NCI-H2227 treated with DMSO at 0.1 percent for 48 hours (cell line): Measurements from ENCODE around the gene TSSC4.

Experiments used
- DNase-seq: peaks from one replicate; lab custom pipeline; 2025; lab: John Stamatoyannopoulos, UW

TSSC4 gene

DNA sequence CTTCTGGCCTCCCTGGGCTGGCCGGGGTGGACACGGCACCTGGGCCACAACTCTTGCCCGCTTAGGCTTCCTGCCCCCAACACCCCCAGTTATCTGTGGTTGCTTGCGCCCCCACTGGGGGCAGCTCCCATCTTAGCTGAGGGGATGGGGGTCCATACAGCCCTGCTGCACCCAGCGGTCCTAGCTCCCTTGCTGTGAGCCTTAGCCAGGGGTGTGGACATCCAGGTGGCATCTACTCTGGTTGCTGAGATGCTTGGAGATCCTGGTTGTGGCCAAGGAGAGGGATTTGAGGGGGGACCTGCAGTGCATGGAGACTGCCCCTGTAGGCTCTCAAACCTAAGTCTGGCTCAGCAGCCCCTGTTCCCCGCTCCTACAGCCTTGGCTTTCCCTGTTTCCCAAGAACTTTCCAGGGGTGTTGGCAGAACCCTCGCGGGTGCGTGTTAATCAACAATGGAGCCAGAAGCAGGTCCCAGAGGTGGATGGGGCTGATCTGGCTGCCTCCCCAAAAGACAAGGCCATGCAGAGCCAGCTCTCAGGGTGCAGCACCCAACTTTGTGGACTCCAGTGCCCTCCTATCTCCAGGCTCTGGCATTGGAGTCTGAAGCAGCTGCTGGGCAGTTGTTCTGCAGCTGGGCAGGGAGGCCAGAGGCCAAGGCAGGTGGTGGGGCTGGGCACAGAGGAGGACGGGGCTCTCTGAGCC, 47.6 kb downstream of the TSSC4 start:
- no peak for DNase-seq

DNA sequence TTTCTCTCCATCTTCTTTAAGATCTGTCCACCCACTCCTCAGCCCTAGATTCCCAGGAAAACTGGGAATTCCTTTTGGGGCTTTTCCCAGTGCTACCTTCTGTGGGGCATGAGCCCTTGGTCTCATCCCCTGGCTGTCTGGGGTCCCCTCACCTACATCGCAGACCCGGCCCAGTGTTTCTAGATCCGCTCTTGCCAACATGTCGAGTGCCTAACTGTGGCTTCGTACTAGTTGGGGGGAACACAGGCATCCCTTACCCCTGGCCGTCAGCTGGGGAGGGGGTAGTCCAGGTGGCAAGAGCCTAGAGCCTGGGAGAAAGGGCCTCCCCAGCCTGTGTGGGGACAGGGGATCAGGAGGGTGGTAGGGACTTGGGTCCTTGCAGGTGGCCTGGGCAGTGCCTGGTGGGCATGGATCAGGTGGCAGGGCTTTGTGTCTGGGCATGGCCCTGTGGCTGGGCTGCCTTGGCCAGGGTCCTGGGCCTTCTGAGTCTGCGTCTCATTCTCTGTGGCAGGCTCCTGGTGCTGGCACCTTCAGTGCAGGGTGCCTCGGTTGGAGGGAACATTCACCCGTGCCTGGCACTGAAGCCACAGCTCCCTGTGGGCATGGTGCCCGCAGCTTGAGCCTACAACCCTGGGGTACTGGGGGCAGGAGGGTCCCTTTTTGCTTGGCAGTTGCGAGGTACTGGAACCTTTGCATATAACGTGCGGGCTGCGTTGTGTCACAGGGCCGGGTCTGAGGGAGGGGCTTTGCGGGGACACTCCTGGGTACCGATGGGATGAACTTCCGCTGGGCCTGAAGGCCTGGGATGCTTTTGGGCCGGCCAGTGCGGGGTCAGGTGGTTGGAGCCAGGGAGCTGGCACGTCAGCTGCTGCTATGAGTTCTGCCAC, 48.4 kb downstream of the TSSC4 start:
- no peak for DNase-seq

DNA sequence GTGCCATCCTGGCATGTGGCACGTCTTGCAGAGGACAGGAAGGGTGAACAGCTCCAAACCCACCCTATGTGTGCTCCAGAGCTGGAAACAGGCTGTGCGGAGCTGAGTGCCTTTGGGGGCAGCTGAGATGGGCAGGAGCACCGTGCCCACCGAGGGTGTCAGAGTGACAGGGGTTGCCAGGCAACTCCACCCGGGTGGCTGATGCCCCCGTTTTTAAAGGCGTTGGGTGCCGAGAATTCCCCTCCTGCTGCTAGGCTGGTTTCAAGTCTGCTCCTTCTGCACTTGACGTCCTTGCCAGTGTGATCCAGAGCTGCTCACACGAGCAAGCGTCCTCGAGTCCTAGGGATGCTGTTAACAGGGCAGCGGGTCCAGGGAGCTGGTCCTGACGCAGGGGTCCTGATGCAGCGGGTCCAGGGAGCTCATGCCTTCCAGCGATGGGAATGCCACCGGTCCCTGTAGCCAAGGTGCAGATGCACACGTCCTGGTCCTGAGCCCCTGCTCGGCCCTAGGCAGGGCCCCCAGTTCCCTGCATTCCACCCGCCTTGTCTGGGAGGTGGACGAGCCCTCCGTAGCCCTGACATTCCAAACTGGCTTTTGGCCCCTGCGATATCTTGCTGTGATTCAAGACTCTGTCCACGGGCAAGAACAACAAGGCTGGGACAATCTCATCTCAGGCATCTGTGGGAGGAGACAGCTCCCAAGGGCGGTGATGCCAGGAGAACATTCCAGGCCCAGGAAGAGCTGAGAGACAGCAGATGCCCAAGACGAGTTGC, 49.2 kb downstream of the TSSC4 start:
- no peak for DNase-seq

GRCh38 chr11:2450321-2451041, 49.9 kb downstream of the TSSC4 start:
- DNase-seq = no peak

DNA sequence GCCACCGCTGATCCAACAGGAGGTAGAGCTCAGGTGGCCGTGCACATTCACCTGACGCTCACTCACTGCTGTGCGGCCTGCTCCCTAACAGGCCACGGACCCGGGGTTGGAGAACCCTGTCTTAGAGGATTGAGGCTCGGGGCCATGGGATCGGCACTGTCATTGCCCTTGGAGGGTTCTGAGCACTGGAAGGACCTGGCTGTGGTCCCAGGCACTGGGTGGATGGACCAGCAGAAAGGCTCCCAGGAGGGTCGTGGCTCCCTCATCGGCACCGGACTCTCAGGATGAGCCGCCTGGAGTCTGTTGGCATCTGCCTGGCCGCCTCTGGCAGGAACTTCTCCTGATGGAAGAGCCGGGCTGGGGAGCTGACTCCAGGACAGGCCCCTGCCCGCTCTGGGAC, 50.8 kb downstream of the TSSC4 start:
- DNase-seq = no peak

DNA sequence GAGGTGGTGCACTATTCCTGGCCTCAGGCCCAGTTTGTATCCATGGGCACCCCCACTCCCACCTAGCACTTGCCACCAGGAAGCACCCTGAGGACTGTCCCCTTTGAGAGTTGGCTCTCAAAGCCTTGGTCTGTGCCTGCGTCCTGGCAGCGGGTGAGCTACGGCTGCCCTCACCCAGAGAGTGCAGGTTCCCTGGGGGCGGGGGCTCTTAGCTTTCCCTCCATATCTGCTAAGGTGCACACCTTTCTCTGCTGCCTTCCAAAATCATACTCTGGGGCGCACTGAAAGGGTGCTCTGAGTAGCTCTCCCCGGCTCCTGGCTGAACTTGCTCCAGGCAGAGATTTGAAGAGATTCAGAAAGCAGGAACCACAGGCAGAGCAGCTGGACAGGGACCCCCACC, 51.4 kb downstream of the TSSC4 start:
- no peak for DNase-seq

GRCh38 chr11:2452321-2453012, 51.9 kb downstream of the TSSC4 start:
- no peak for DNase-seq

- DNase-seq = no peak
Measured at GRCh38 chr11:2453436-2453835, 52.9 kb downstream of the TSSC4 start.
